Measurements from ENCODE around the gene SPG7. TPM values are rescaled to one million over a fixed set of nuclear protein-coding genes. Genes with fewer than 3 reads are reported as not detected.

The SPG7 gene
- total and polyA plus RNA-seq, 12 donors = 69.8 to 145 (median 101) TPM

GRCh38 chr16:89547860-89548259, 39.7 kb downstream of the SPG7 start:
- ATAC-seq = no peak
- TF ChIP-seq CTCF (IDR thresholded peaks at IDR 0.05) = no peak
- no peak overlapping the region for H3K27ac ChIP-seq
- H3K27me3 ChIP-seq = no peaks in the 10 kb centered on the region
- DNase-seq = no peak
- 95 to 96% methylated on average over 20 of the region's 20 CpGs for WGBS, 2 donors
- no peaks in the 10 kb centered on the region for H3K4me1 ChIP-seq
- H3K9me3 ChIP-seq = no peaks in the 10 kb centered on the region
- H3K4me3 ChIP-seq = no peak overlapping the region
- intact Hi-C loops (cut with DNase I) = no loop called here
- H3K36me3 ChIP-seq = peaks cover 0 to 98% (median 47%) of the 10 kb centered on the region in 9 donors

- no peak for TF ChIP-seq CTCF (IDR thresholded peaks at IDR 0.05)
- intact Hi-C loops (cut with DNase I) = no loop called here
- Histone ChIP-seq H3K9me3 (no peaks in the 10 kb centered on the region), H3K36me3 (peaks cover 0 to 99% (median 51%) of the 10 kb centered on the region in 9 donors), H3K4me1 (no peaks in the 10 kb centered on the region), H3K27me3 (no peaks in the 10 kb centered on the region), H3K27ac (no peak overlapping the region), H3K4me3 (no peak overlapping the region)
- DNase-seq = no peak
- 89 to 91% methylated on average over 28 of the region's 28 CpGs for WGBS, 2 donors
- no peak for ATAC-seq
These were observed 40.3 kb downstream of the SPG7 start for GRCh38 chr16:89548344-89549006.

- intact Hi-C loops (cut with DNase I) = no loop called here
- Histone ChIP-seq H3K36me3 (peaks cover 0 to 100% (median 57%) of the 10 kb centered on the region in 9 donors), H3K27ac (no peak overlapping the region), H3K9me3 (no peaks in the 10 kb centered on the region), H3K4me3 (no peak overlapping the region), H3K4me1 (no peaks in the 10 kb centered on the region), H3K27me3 (no peaks in the 10 kb centered on the region)
- 92 to 93% methylated on average over 10 of the region's 10 CpGs for WGBS, 2 donors
- TF ChIP-seq CTCF (IDR thresholded peaks at IDR 0.05) = no peak
- DNase-seq (no peak), ATAC-seq (no peak)
These were observed 41.0 kb downstream of the SPG7 start for GRCh38 chr16:89549007-89549700.

GRCh38 chr16:89550421-89551007, 42.3 kb downstream of the SPG7 start:
- no peak overlapping the region for H3K4me3 ChIP-seq
- peaks cover 0 to 100% (median 68%) of the 10 kb centered on the region in 9 donors for H3K36me3 ChIP-seq
- WGBS, 2 donors = 93 to 94% methylated on average over 22 of the region's 22 CpGs
- H3K4me1 ChIP-seq = no peaks in the 10 kb centered on the region
- intact Hi-C loops (cut with DNase I) = loop anchor here in 2 of 10 donors (10.0 kb wide), 2 partner anchors 216 to 226 kb away; no protein-coding TSS in a partner anchor
- no peaks in the 10 kb centered on the region for H3K27me3 ChIP-seq
- no peak for ATAC-seq
- no peak for TF ChIP-seq CTCF (IDR thresholded peaks at IDR 0.05)
- DNase-seq = no peak
- H3K9me3 ChIP-seq = no peaks in the 10 kb centered on the region
- H3K27ac ChIP-seq = no peak overlapping the region
